M059J (cell line): ENCODE measurements around the gene UNG. TPM values are rescaled to one million over a fixed set of nuclear protein-coding genes. Genes with fewer than 3 reads are reported as not detected.
A peak's percentile ranks its signal among the peaks of the same experiment; 100 is the strongest.
"Not testable (repeated sequence)": the region's sequence is repeated elsewhere in the genome, so short reads cannot be mapped to it uniquely, and the experiment has no call there.

ENCODE experiments used
- DNase-seq: peaks from one replicate; pipeline ENCODE4 v3.0.0-alpha.2; 2012; ENCODE audit warnings: low read depth
- total RNA-seq: library from RNA; depleted of rRNA; stranded (reverse); fragments of >200 nt; shearing (Covaris generic); gene quantifications from 2 replicates; pipeline ENCODE4 v1.2.3, GENCODE V29; 2014

Gene UNG
- total RNA-seq, 1 experiment from 2014 or later, result 72.3 TPM

DNA sequence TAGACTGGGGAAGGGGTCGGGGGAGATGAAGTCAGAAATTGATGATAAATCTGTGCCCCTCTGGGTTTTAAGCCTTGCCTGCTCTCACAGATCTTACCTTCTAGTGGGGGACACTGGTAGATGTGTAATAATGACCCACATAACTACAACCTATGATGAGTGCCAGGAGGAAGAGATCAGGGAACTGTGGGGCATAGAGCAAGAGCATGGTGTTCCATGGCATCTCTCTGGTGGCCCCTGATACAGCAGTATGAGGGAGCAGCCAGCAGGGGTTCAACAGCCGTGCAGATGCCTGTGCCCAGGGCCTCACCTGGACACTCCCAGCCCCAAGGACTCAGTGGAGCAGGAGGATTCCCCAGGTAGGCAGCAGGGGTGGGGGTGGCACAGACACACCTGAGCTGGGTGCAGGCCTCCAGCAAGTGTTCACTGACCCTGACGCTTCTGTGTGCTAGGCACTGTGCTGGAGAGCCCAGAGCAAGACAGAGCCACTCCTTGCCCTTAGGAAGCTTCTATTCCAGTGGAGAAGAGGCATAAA is 24.0 kb downstream of the UNG start:
- no peak for DNase-seq

DNA sequence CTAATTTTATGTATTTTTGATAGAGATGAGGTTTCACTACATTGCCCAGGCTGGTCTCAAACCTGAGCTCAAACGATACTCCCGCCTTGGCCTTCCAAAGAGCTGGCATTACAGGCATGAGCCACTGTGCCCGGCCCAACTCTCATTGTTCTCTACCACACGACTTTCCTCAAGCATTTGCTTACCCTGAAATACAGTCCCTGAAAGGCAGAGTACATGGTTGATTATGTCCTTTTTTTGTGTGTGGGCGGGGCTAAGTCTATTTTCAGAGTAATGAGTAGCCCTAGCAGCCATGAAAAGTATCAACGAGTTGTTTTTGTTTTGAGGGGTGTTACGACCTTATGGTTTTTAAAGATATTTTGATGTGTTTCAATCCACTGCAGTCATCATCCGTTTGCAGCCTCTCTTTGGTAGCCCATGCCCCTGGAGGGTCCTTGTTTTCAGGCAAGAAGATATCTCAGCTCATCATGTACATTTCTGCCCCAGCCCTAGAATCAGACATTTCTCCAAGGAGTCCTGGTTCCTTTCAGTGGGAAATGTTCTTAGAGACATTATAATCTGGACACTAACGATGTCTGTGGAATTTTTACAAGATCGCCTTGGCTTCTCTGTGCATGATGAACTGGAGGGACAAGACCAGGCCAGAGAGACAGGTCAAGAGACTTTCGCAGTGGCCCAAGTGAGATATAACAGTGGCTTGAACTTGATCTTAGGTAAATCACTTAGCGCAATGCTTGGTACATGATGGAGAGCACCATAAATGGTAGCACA is 27.7 kb downstream of the UNG start:
- no peak for DNase-seq

GRCh38 chr12:109125791-109126190 is 28.4 kb downstream of the UNG start:
- DNase-seq, result no peak

- no peak for DNase-seq
Observed at GRCh38 chr12:109126784-109127183, 29.4 kb downstream of the UNG start.

DNA sequence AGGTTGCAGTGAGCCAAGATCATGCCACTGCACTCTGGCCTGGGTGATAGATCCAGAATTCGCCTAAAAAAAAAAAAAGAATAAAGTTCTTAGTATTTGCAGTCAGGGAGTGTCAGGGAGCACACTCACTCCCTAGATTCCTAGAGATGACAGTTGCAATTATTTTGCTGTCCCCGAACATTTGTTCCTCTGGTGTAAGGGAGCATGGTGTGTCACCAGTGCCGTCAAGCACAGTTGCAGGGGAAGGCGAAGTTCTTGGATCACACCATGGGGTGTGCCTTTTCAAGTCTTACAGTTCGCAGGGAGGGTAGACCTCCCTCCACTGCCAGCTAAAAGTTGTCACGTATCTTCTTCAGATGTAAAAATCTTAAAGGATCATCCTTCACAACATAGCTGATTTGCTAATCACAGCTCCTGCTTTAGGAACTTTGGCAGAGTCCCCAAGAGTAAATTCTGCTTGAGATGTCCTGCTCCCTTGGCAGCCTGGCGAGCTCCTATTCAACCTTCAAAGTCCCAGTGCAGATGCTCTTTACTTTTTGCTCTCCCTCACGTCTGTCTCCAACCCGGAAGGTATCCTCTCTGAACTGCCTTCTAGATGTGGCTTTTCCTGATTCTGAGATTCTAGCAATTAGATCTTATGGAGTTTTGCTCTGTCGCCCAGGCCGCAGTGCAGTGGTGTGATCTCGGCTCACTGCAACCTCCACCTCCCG is 30.3 kb downstream of the UNG start:
- DNase-seq, result no peak

DNA sequence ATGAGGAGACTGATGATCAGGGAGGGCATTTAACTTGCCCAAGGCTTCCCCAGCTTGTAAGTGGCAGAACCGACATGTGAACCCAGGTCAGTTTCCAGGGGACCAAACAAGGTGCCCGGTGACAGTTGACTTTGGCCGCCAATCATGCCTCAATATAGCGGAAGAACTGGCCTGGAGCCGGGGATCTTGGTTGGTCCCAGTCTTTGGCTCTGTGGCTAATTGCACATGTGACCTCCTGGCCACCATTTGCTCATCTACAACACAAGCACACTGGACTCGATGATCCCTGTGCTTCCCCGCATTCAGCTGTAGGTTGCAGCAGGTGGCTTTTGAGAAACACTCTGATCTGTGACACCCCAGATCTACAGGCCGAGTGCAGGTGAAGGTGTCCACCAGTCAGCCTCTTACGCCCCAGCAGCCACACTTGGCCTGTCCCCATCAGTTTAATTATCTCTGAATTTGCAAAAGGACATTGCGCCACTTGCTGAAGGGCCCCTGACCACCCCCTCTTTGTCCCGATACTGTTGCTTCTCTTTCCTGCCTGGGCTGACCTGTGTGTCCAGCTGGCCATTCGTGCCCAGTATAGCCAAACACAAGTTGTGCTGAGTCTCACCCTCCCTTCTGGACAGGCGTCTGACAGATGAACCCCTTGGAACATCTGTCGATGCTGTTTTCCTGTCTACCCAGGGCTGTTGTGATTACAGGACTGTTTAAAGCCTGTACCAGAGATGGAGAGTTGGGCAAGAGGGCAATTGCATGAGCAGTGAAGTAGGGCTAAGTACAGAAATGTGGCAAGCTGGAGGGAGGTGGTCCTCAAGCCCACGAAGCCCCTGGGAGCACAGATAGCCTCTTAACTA is 33.1 kb downstream of the UNG start:
- DNase-seq, result no peak

GRCh38 chr12:109131154-109132050 is 34.0 kb downstream of the UNG start:
- peak; percentile 49 for DNase-seq

- peak; percentile 40 for DNase-seq
Observed at GRCh38 chr12:109134186-109134917, 37.0 kb downstream of the UNG start.

DNA sequence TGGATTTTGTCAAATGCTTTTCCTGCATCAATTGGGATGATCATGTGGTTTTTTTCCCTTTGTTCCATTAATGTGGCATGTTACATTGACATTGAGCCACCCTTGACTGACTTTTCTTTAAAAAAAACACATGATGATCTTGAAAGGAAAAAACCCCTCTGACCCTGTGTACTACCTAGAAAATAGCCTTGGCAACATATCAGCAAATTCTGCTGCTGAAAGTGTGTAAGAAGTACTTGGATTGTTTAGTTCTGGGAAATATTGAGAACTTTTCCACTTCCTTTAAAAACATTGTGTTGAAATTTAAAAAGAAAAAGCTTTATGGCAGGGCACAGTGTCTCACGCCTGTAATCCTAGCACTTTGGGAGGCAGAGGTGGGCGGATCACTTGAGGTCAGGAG is 39.7 kb downstream of the UNG start:
- no peak for DNase-seq

GRCh38 chr12:109139360-109139759 is 42.0 kb downstream of the UNG start:
- no peak for DNase-seq

- DNase-seq, result no peak
Observed at GRCh38 chr12:109139791-109140190, 42.4 kb downstream of the UNG start.

DNA sequence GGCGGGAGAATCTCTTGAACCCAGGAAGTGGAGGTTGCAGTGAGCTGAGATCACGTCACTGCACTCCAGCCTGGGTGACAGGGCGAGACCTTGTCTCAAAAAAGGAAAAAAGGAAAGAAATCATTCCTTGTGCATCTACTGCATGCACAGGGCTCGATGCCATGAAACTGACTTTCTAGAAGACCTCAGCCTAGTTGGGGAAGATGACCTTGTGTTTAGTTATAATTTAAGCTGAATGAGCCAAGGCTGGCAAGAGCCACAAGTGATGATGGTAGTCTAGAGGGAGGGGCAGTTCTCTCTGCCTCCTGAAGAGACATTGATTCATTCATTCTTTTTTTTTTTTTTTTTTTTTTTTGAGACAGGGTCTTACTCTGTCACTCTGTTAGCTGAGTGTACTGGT is 43.2 kb downstream of the UNG start:
- no peak for DNase-seq

- no peak for DNase-seq
Observed at GRCh38 chr12:109144224-109144623, 46.8 kb downstream of the UNG start.

- DNase-seq, result not testable (repeated sequence)
Observed at GRCh38 chr12:109147126-109147525, 49.7 kb downstream of the UNG start.

- no peak for DNase-seq
Observed at GRCh38 chr12:109147954-109148353, 50.6 kb downstream of the UNG start.

DNA sequence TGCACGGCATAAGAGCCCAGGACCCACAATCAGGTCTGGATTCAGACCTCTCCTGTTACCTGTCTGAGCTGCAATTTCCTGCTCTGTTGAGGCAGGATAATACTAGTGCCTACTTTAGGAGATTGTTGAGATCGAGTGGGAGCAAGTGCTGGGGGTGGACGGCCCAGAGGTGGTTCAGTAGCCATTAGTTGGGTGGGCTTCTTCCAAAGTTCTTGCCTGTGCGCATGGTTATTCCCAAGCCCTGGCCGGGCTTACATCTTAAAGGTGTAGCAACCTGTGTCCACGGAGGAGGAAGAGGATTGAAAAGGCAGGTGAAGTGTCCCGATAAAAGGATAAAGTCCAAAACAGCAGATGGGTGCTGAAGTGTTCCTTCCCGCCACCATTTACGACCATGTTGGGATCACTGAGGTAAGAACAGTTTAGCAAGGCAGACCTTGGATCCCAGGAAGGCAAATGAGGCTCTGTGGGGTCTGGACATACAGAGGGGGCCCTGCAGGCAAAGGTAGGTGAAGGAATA is 52.8 kb downstream of the UNG start:
- DNase-seq, result no peak

DNA sequence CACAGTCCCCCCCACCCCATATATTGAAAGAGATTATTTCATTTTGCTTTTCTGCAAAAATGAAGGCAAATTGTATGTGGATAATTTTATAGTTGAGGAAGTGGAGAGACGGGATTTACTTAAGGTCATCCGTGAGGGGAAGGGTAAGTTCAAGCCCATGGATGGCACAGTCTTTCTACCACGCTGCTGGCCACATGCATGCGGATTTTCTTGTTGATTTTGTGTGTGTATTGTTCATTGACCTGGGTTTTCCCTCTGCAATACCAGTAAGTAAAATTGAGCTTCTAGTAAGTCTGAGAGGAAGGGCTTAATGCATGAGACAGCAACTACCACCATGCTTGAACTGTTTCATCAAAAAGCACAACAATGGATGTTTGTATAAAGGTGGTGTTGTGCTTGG is 54.1 kb downstream of the UNG start:
- DNase-seq, result no peak

- no peak for DNase-seq
Observed at GRCh38 chr12:109153821-109154441, 56.5 kb downstream of the UNG start.
